HepG2 (cell line): ENCODE results near the gene HACD2. TPM values are rescaled to one million over a fixed set of nuclear protein-coding genes. Genes with fewer than 3 reads are reported as not detected.

Experiments used
- AHR ChIP-seq: IDR thresholded peaks from 2 replicates; pipeline ENCODE4 v1.6.1; 2018; ENCODE audit warnings: missing genetic modification reagents, missing compliant biosample characterization
- ATF7 ChIP-seq, 2 experiments: fragments of 450-650 bp in 1 of 2; sonication (generic) in 1 of 2; formaldehyde crosslinking in 1 of 2; IDR thresholded peaks; 2 replicates each; pipeline versions ENCODE4 v1.4.0 to v1.6.1; 2016 to 2020; ENCODE audit warnings: antibody characterized with exemption in 1 of 2, mild to moderate bottlenecking in 1 of 2, missing genetic modification reagents in 1 of 2
- CENPX ChIP-seq: sonication (generic); formaldehyde crosslinking; IDR thresholded peaks from 2 replicates; pipeline ENCODE4 v1.9.0; 2021; ENCODE audit warnings: mild to moderate bottlenecking, missing genetic modification reagents, moderate library complexity
- FOXM1 ChIP-seq: sonication (generic); formaldehyde crosslinking; IDR thresholded peaks from 2 replicates; pipeline ENCODE4 v1.5.0; 2020; ENCODE audit warnings: missing genetic modification reagents
- GPN1 ChIP-seq: sonication (generic); formaldehyde crosslinking; IDR thresholded peaks from 2 replicates; pipeline ENCODE4 v1.5.1; 2020; ENCODE audit warnings: missing genetic modification reagents, borderline replicate concordance
- KAT8 ChIP-seq: IDR thresholded peaks from 2 replicates; pipeline ENCODE4 v1.6.1; 2016; ENCODE audit warnings: missing genetic modification reagents, missing compliant biosample characterization
- KLF15 ChIP-seq: sonication (generic); formaldehyde crosslinking; IDR thresholded peaks from 2 replicates; pipeline ENCODE4 v1.8.1; 2023; ENCODE audit warnings: borderline replicate concordance, mild to moderate bottlenecking, inconsistent platforms, missing genetic modification reagents, mixed read lengths
- KLF6 ChIP-seq: IDR thresholded peaks from 2 replicates; pipeline ENCODE4 v1.8.0; 2016; ENCODE audit warnings: missing biosample characterization, missing genetic modification reagents
- MTF1 ChIP-seq: sonication (generic); formaldehyde crosslinking; IDR thresholded peaks from 2 replicates; pipeline ENCODE4 v1.5.0; 2020; ENCODE audit warnings: missing genetic modification reagents
- NR1H2 ChIP-seq: sonication (generic); formaldehyde crosslinking; IDR thresholded peaks from 2 replicates; pipeline ENCODE4 v1.8.1; 2022; ENCODE audit warnings: low read depth, missing genetic modification reagents, borderline replicate concordance
- RBAK ChIP-seq: sonication (generic); formaldehyde crosslinking; IDR thresholded peaks from 2 replicates; pipeline ENCODE4 v1.5.1; 2020; ENCODE audit warnings: mild to moderate bottlenecking, missing genetic modification reagents
- RBM22 ChIP-seq: fragments of 200-400 bp; formaldehyde crosslinking; optimal IDR thresholded peaks from 2 replicates; pipeline ENCODE3; 2017; ENCODE audit warnings: mild to moderate bottlenecking, low read length, moderate library complexity
- SALL1 ChIP-seq: sonication (generic); formaldehyde crosslinking; IDR thresholded peaks from 2 replicates; pipeline ENCODE4 v1.8.0; 2022; ENCODE audit warnings: mild to moderate bottlenecking, missing genetic modification reagents
- SOX5 ChIP-seq: IDR thresholded peaks from 2 replicates; pipeline ENCODE4 v1.6.1; 2016; ENCODE audit warnings: borderline replicate concordance
- SOX6 ChIP-seq, 2 experiments: fragments of 450-650 bp in 1 of 2; sonication (generic) in 1 of 2; formaldehyde crosslinking in 1 of 2; IDR thresholded peaks; 2 replicates each; pipeline versions ENCODE4 v1.4.0 to v1.6.1; 2017 to 2020; ENCODE audit warnings: antibody characterized with exemption in 1 of 2, mild to moderate bottlenecking in 1 of 2, missing genetic modification reagents in 1 of 2
- ZFP90 ChIP-seq: sonication (generic); formaldehyde crosslinking; IDR thresholded peaks from 2 replicates; pipeline ENCODE4 v1.8.0; 2022; ENCODE audit warnings: missing genetic modification reagents, mild to moderate bottlenecking, inconsistent platforms, borderline replicate concordance
- ZNF225 ChIP-seq: sonication (generic); formaldehyde crosslinking; IDR thresholded peaks from 2 replicates; pipeline ENCODE4 v1.4.0; 2020; ENCODE audit warnings: mild to moderate bottlenecking, missing genetic modification reagents
- ZNF235 ChIP-seq: sonication (generic); formaldehyde crosslinking; IDR thresholded peaks from 2 replicates; pipeline ENCODE4 v1.8.1; 2023; ENCODE audit warnings: mild to moderate bottlenecking, missing genetic modification reagents, borderline replicate concordance
- ZNF550 ChIP-seq: sonication (generic); formaldehyde crosslinking; IDR thresholded peaks from 2 replicates; pipeline ENCODE4 v1.4.0; 2020; ENCODE audit warnings: mild to moderate bottlenecking, missing genetic modification reagents, borderline replicate concordance
- ZNF572 ChIP-seq: sonication (generic); formaldehyde crosslinking; IDR thresholded peaks from 2 replicates; pipeline ENCODE4 v1.5.1; 2020; ENCODE audit warnings: mild to moderate bottlenecking, missing genetic modification reagents
- ZNF703 ChIP-seq: sonication (generic); formaldehyde crosslinking; IDR thresholded peaks from 2 replicates; pipeline ENCODE4 v1.5.1; 2020; ENCODE audit warnings: missing genetic modification reagents, mild to moderate bottlenecking, moderate library complexity, borderline replicate concordance
- ZNF713 ChIP-seq: sonication (generic); formaldehyde crosslinking; IDR thresholded peaks from 2 replicates; pipeline ENCODE4 v1.4.0; 2020; ENCODE audit warnings: mild to moderate bottlenecking, missing genetic modification reagents
- ZNF841 ChIP-seq: sonication (generic); formaldehyde crosslinking; IDR thresholded peaks from 2 replicates; pipeline ENCODE4 v1.8.1; 2023; ENCODE audit warnings: missing genetic modification reagents, borderline replicate concordance
- polyA plus RNA-seq, 8 experiments: library from polyadenylated mRNA; depleted of rRNA in 3 of 8; stranded (reverse) in 7 of 8; unstranded in 1 of 8; fragments of >200 nt; fragmentation: Illumina TruSeq in 4 of 8; extraction: Trizol in 4 of 8; gene quantifications; 2 replicates each; pipeline versions ENCODE4 v1.2.1 to v1.2.3, GENCODE V29; 2011 to 2016; ENCODE audit warnings: low read depth in 4 of 8, missing spikeins in 1 of 8, mixed read lengths in 1 of 8; ENCODE audit not compliant: insufficient read depth in 1 of 8
- total RNA-seq, 5 experiments: library from RNA; depleted of rRNA; stranded (reverse); fragments of >200 nt; fragmentation: Illumina TruSeq; extraction: Trizol; gene quantifications; 2 replicates each; pipeline ENCODE4 v1.2.3, GENCODE V29; 2016; ENCODE audit warnings: low read depth in 1 of 5
- TF ChIP-seq, protein P1 (sequence below): sonication (generic); formaldehyde crosslinking; IDR thresholded peaks from 2 replicates; pipeline ENCODE4 v1.8.0; 2022; ENCODE audit warnings: mild to moderate bottlenecking, missing genetic modification reagents; ENCODE audit not compliant: insufficient replicate concordance
- TF ChIP-seq, protein P2 (sequence below): sonication (generic); formaldehyde crosslinking; IDR thresholded peaks from 2 replicates; pipeline ENCODE4 v1.4.0; 2020; ENCODE audit warnings: missing genetic modification reagents, borderline replicate concordance
- TF ChIP-seq, protein P3 (sequence below): sonication (generic); formaldehyde crosslinking; IDR thresholded peaks from 2 replicates; pipeline ENCODE4 v1.8.1; 2022; ENCODE audit warnings: mild to moderate bottlenecking, missing genetic modification reagents

Gene HACD2
- total and polyA plus RNA-seq, 2 of the 13 experiments (the other 11 are each of a cell fraction or from before 2014, with no cell fraction given) = 47.0 to 50.4 TPM

DNA sequence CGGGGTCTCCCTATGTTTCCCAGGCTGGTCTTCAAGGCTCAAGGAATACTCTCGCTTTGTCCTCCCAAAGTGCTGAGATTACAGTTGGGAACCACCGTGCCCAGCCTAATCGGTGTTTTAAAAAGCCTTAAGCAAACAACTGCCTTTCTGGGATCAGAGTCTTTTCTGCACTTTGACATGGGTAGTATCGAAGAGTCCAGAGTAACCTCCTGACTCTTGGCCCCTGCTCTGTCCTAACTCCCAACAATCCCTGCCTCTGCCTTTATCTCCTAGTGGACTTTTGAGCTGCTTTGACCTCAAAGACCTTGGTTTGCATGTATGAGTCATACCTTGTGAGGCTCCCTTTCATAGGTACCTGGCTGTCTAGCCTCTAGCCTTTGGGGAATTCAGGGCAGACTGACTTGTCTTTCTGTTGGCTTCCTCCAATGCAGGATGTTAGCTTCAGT is 21.0 kb upstream of the HACD2 start (continued):
- TF ChIP-seq MTF1 (CRISPR knock-in tag) (no peak), SOX6 (IDR thresholded peaks at IDR 0.05) (no peak), SOX6 (CRISPR knock-in tag; IDR thresholded peaks at IDR 0.05) (peak; percentile 97), RBAK (CRISPR knock-in tag) (no peak), SALL1 (CRISPR knock-in tag) (peak; percentile 98), SOX5 (CRISPR knock-in tag) (peak; percentile 94), RBM22 (no peak), ZNF841 (CRISPR knock-in tag) (no peak), KLF15 (no peak), AHR (CRISPR knock-in tag) (no peak), KLF6 (CRISPR knock-in tag) (no peak; the same call in 1 of the 2 replicates), ZNF235 (CRISPR knock-in tag) (no peak), ZNF703 (no peak), NR1H2 (CRISPR knock-in tag) (no peak), ZNF713 (CRISPR knock-in tag) (no peak), ZNF550 (CRISPR knock-in tag) (no peak), ZNF225 (CRISPR knock-in tag) (no peak), ATF7 (IDR thresholded peaks at IDR 0.05) (peak; percentile 30; the same call in 1 of the 2 replicates), ATF7 (CRISPR knock-in tag; IDR thresholded peaks at IDR 0.05) (peak; percentile 81; the same call in 1 of the 2 replicates), CENPX (CRISPR knock-in tag) (no peak), ZFP90 (CRISPR knock-in tag) (no peak), ZNF572 (no peak), KAT8 (peak; percentile 83), GPN1 (no peak), FOXM1 (CRISPR knock-in tag) (no peak)
- TF ChIP-seq, protein P1, sequence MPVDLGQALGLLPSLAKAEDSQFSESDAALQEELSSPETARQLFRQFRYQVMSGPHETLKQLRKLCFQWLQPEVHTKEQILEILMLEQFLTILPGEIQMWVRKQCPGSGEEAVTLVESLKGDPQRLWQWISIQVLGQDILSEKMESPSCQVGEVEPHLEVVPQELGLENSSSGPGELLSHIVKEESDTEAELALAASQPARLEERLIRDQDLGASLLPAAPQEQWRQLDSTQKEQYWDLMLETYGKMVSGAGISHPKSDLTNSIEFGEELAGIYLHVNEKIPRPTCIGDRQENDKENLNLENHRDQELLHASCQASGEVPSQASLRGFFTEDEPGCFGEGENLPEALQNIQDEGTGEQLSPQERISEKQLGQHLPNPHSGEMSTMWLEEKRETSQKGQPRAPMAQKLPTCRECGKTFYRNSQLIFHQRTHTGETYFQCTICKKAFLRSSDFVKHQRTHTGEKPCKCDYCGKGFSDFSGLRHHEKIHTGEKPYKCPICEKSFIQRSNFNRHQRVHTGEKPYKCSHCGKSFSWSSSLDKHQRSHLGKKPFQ (CRISPR knock-in tag) = peak; percentile 61
- TF ChIP-seq, protein P2, sequence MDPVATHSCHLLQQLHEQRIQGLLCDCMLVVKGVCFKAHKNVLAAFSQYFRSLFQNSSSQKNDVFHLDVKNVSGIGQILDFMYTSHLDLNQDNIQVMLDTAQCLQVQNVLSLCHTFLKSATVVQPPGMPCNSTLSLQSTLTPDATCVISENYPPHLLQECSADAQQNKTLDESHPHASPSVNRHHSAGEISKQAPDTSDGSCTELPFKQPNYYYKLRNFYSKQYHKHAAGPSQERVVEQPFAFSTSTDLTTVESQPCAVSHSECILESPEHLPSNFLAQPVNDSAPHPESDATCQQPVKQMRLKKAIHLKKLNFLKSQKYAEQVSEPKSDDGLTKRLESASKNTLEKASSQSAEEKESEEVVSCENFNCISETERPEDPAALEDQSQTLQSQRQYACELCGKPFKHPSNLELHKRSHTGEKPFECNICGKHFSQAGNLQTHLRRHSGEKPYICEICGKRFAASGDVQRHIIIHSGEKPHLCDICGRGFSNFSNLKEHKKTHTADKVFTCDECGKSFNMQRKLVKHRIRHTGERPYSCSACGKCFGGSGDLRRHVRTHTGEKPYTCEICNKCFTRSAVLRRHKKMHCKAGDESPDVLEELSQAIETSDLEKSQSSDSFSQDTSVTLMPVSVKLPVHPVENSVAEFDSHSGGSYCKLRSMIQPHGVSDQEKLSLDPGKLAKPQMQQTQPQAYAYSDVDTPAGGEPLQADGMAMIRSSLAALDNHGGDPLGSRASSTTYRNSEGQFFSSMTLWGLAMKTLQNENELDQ (CRISPR knock-in tag) = no peak
- TF ChIP-seq, protein P3, sequence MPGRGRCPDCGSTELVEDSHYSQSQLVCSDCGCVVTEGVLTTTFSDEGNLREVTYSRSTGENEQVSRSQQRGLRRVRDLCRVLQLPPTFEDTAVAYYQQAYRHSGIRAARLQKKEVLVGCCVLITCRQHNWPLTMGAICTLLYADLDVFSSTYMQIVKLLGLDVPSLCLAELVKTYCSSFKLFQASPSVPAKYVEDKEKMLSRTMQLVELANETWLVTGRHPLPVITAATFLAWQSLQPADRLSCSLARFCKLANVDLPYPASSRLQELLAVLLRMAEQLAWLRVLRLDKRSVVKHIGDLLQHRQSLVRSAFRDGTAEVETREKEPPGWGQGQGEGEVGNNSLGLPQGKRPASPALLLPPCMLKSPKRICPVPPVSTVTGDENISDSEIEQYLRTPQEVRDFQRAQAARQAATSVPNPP = no peak
